Astrocyte (in vitro differentiated cells and primary cell): ENCODE data around the gene SCYL3. TPM values are rescaled to one million over a fixed set of nuclear protein-coding genes. Genes with fewer than 3 reads are reported as not detected.
A peak's percentile ranks its signal among the peaks of the same experiment; 100 is the strongest.
"Not testable (repeated sequence)": the region's sequence is repeated elsewhere in the genome, so short reads cannot be mapped to it uniquely, and the experiment has no call there.

Experiments used
- DNase-seq: peaks from one replicate; pipeline ENCODE4 v3.0.0-alpha.2; 2010; ENCODE audit warnings: low read depth
- FAIRE-seq: peaks from 2 replicates; lab custom pipeline; 2011; peaks lifted over from hg19 to GRCh38; lab: Jason Lieb, UNC
- H2AFZ ChIP-seq: 2 replicates; pipeline ENCODE4 v1.6.0; 2012; ENCODE audit warnings: low read depth, low read length, inconsistent platforms
- H3K27ac ChIP-seq: 2 replicates; pipeline ENCODE4 v1.5.1; 2011; ENCODE audit warnings: low read depth, low read length, inconsistent platforms
- H3K27me3 ChIP-seq: 2 replicates; pipeline ENCODE4 v1.6.0; 2011; ENCODE audit warnings: low read length, inconsistent platforms; ENCODE audit not compliant: insufficient read depth
- H3K36me3 ChIP-seq: 2 replicates; pipeline ENCODE4 v1.5.1; 2011; ENCODE audit warnings: low read length, inconsistent platforms; ENCODE audit not compliant: insufficient read depth
- H3K4me1 ChIP-seq: 2 replicates; pipeline ENCODE4 v1.5.1; 2011; ENCODE audit warnings: low read length, inconsistent platforms; ENCODE audit not compliant: insufficient read depth
- H3K4me2 ChIP-seq: 2 replicates; pipeline ENCODE4 v1.6.0; 2012; ENCODE audit warnings: low read length, inconsistent platforms
- H3K4me3 ChIP-seq: 2 replicates; pipeline ENCODE4 v1.5.1; 2011; ENCODE audit warnings: low read depth, mild to moderate bottlenecking, low read length, inconsistent platforms; ENCODE audit not compliant: insufficient read depth
- H3K79me2 ChIP-seq: 2 replicates; pipeline ENCODE4 v1.6.0; 2012; ENCODE audit warnings: mild to moderate bottlenecking, low read length, inconsistent platforms; ENCODE audit not compliant: insufficient read depth
- H3K9ac ChIP-seq: 2 replicates; pipeline ENCODE4 v1.6.0; 2012; ENCODE audit warnings: mild to moderate bottlenecking, low read length, inconsistent platforms
- H3K9me3 ChIP-seq: 2 replicates; pipeline ENCODE4 v1.5.1; 2012; ENCODE audit warnings: low read depth, mild to moderate bottlenecking, low read length, inconsistent platforms; ENCODE audit not compliant: insufficient read depth
- H4K20me1 ChIP-seq: 2 replicates; pipeline ENCODE4 v1.6.0; 2012; ENCODE audit warnings: low read length, inconsistent platforms; ENCODE audit not compliant: insufficient read depth
- H3K27ac Mint-ChIP-seq: one replicate; pipeline ENCODE4 v1.8.0; 2021; ENCODE audit warnings: mild to moderate bottlenecking, mixed read lengths; ENCODE audit not compliant: unreplicated experiment
- H3K27me3 Mint-ChIP-seq: one replicate; pipeline ENCODE4 v1.8.0; 2021; ENCODE audit warnings: low read depth, mixed read lengths; ENCODE audit not compliant: unreplicated experiment
- H3K36me3 Mint-ChIP-seq: one replicate; pipeline ENCODE4 v1.8.0; 2021; ENCODE audit warnings: low read depth, mixed read lengths; ENCODE audit not compliant: unreplicated experiment
- H3K4me1 Mint-ChIP-seq: one replicate; pipeline ENCODE4 v1.8.0; 2021; ENCODE audit warnings: low read depth, mixed read lengths; ENCODE audit not compliant: unreplicated experiment
- H3K4me3 Mint-ChIP-seq: one replicate; pipeline ENCODE4 v1.8.0; 2021; ENCODE audit warnings: mild to moderate bottlenecking, moderate library complexity, mixed read lengths; ENCODE audit not compliant: unreplicated experiment
- H3K9me3 Mint-ChIP-seq: one replicate; pipeline ENCODE4 v1.8.0; 2021; ENCODE audit warnings: mild to moderate bottlenecking, mixed read lengths; ENCODE audit not compliant: unreplicated experiment
- CTCF ChIP-seq: IDR thresholded peaks from 2 replicates; pipeline ENCODE4 v1.5.1; 2011; ENCODE audit warnings: low read depth, mild to moderate bottlenecking, inconsistent platforms, low read length, moderate library complexity; ENCODE audit not compliant: insufficient read depth
- EZH2 ChIP-seq: IDR thresholded peaks from 2 replicates; pipeline ENCODE4 v1.6.1; 2012; ENCODE audit warnings: mild to moderate bottlenecking, low read length, inconsistent platforms; ENCODE audit not compliant: insufficient read depth
- total RNA-seq: library from RNA; stranded (reverse); gene quantifications from 2 replicates; pipeline ENCODE4 v1.2.1, GENCODE V29; 2021

The SCYL3 gene
- total RNA-seq, 1 donor from 2014 or later, result 6.2 TPM

- no peak for TF ChIP-seq EZH2
- TF ChIP-seq CTCF, result no peak
- Mint-ChIP-seq H3K36me3 (peaks cover 2% of the 10 kb centered on the region), H3K27ac (no peak overlapping the region), H3K27me3 (no peaks in the 10 kb centered on the region), H3K4me1 (no peaks in the 10 kb centered on the region), H3K4me3 (no peak overlapping the region), H3K9me3 (no peaks in the 10 kb centered on the region)
- Histone ChIP-seq H3K4me1 (peaks cover 7% of the 10 kb centered on the region), H3K36me3 (no peaks in the 10 kb centered on the region), H3K4me3 (no peak overlapping the region), H3K27me3 (no peaks in the 10 kb centered on the region), H2AFZ (no peak overlapping the region), H4K20me1 (no peaks in the 10 kb centered on the region), H3K9me3 (no peaks in the 10 kb centered on the region), H3K4me2 (no peak overlapping the region), H3K9ac (no peak overlapping the region), H3K79me2 (no peaks in the 10 kb centered on the region), H3K27ac (no peak overlapping the region)
- no peak for DNase-seq
- no peak for FAIRE-seq
Observed at GRCh38 chr1:169918927-169919326, 25.2 kb upstream of the SCYL3 start.

- H3K9ac ChIP-seq, H3K9me3 Mint-ChIP-seq, H3K36me3 ChIP-seq, H3K27me3 ChIP-seq, FAIRE-seq, H3K27me3 Mint-ChIP-seq, H3K79me2 ChIP-seq, H3K4me3 Mint-ChIP-seq, H2AFZ ChIP-seq, DNase-seq, H3K36me3 Mint-ChIP-seq, H3K4me1 Mint-ChIP-seq, H3K4me2 ChIP-seq, H3K27ac Mint-ChIP-seq, H3K4me3 ChIP-seq, H4K20me1 ChIP-seq, H3K9me3 ChIP-seq, H3K4me1 ChIP-seq, H3K27ac ChIP-seq: not testable (repeated sequence)
Observed at GRCh38 chr1:169918220-169918619, 24.5 kb upstream of the SCYL3 start.

GRCh38 chr1:169915150-169915549 is 21.5 kb upstream of the SCYL3 start:
- FAIRE-seq, result no peak
- Mint-ChIP-seq H3K4me3 (no peak overlapping the region), H3K27ac (no peak overlapping the region), H3K36me3 (peaks cover 2% of the 10 kb centered on the region), H3K9me3 (peaks cover 2% of the 10 kb centered on the region), H3K27me3 (no peaks in the 10 kb centered on the region), H3K4me1 (no peaks in the 10 kb centered on the region)
- H3K27me3 ChIP-seq, result no peaks in the 10 kb centered on the region
- no peak for DNase-seq
- peak overlapping the region; percentile 70 for H3K4me2 ChIP-seq
- H3K36me3 ChIP-seq, result no peaks in the 10 kb centered on the region
- H3K27ac ChIP-seq, result no peak overlapping the region
- H2AFZ ChIP-seq, result peak overlapping the region; percentile 34
- peak overlapping the region; percentile 39 for H3K4me3 ChIP-seq
- no peaks in the 10 kb centered on the region for H3K9me3 ChIP-seq
- H3K79me2 ChIP-seq, result no peaks in the 10 kb centered on the region
- H3K4me1 ChIP-seq, result peaks cover 7% of the 10 kb centered on the region
- no peaks in the 10 kb centered on the region for H4K20me1 ChIP-seq
- TF ChIP-seq EZH2, result no peak
- TF ChIP-seq CTCF, result no peak
- H3K9ac ChIP-seq, result no peak overlapping the region
